H9 (cell line): ENCODE data around the gene LTBP2. TPM values are rescaled to one million over a fixed set of nuclear protein-coding genes. Genes with fewer than 3 reads are reported as not detected.

Source experiments
- DNase-seq: peaks from one replicate; pipeline ENCODE4 v3.0.0-alpha.2; 2017
- H2AFZ ChIP-seq: one replicate; pipeline ENCODE4 v1.6.1; 2013; ENCODE audit warnings: mild to moderate bottlenecking, low read length, control low read depth, moderate library complexity
- H2AK5ac ChIP-seq: 2 replicates; pipeline ENCODE4 v1.6.1; 2013; ENCODE audit warnings: low read length, control low read depth, mixed read lengths; ENCODE audit not compliant: insufficient read length
- H2BK120ac ChIP-seq: one replicate; pipeline ENCODE4 v1.6.1; 2013; ENCODE audit warnings: low read depth, mild to moderate bottlenecking, low read length, control low read depth, inconsistent platforms; ENCODE audit not compliant: poor library complexity, severe bottlenecking
- H2BK12ac ChIP-seq: 2 replicates; pipeline ENCODE4 v1.6.1; 2013; ENCODE audit warnings: low read length, control low read depth, mixed read lengths, low read depth; ENCODE audit not compliant: insufficient read length
- H2BK15ac ChIP-seq: 2 replicates; pipeline ENCODE4 v1.6.1; 2013; ENCODE audit warnings: low read depth, low read length, control low read depth
- H2BK20ac ChIP-seq: one replicate; pipeline ENCODE4 v1.6.1; 2013; ENCODE audit warnings: low read depth, mild to moderate bottlenecking, low read length, control low read depth, inconsistent platforms; ENCODE audit not compliant: poor library complexity, severe bottlenecking
- H2BK5ac ChIP-seq: 2 replicates; pipeline ENCODE4 v1.6.1; 2013; ENCODE audit warnings: low read length, control low read depth, mixed read lengths; ENCODE audit not compliant: insufficient read length
- H3K14ac ChIP-seq: 2 replicates; pipeline ENCODE4 v1.6.1; 2013; ENCODE audit warnings: low read length, control low read depth; ENCODE audit not compliant: insufficient read depth
- H3K18ac ChIP-seq: 2 replicates; pipeline ENCODE4 v1.6.1; 2013; ENCODE audit warnings: low read depth, mild to moderate bottlenecking, mixed read lengths, low read length, control low read depth; ENCODE audit not compliant: insufficient read length
- H3K23ac ChIP-seq: 2 replicates; pipeline ENCODE4 v1.6.1; 2013; ENCODE audit warnings: low read length, control low read depth, mixed read lengths, low read depth; ENCODE audit not compliant: insufficient read length
- H3K23me2 ChIP-seq: 2 replicates; pipeline ENCODE4 v1.6.1; 2013; ENCODE audit warnings: low read depth, mild to moderate bottlenecking, mixed read lengths, low read length, control low read depth; ENCODE audit not compliant: insufficient read length, poor library complexity, severe bottlenecking
- H3K27ac ChIP-seq: 2 replicates; pipeline ENCODE4 v1.5.1; 2013; ENCODE audit warnings: low read length, control low read depth, mixed read lengths, low read depth; ENCODE audit not compliant: insufficient read length
- H3K27me3 ChIP-seq: 2 replicates; pipeline ENCODE4 v1.6.1; 2013; ENCODE audit warnings: low read length, control low read depth, inconsistent platforms; ENCODE audit not compliant: insufficient read depth
- H3K4ac ChIP-seq: 2 replicates; pipeline ENCODE4 v1.6.1; 2013; ENCODE audit warnings: low read depth, mild to moderate bottlenecking, control low read depth, inconsistent platforms, low read length, moderate library complexity
- H3K4me1 ChIP-seq: 2 replicates; pipeline ENCODE4 v1.6.1; 2013; ENCODE audit warnings: low read length, control low read depth, inconsistent platforms; ENCODE audit not compliant: insufficient read depth
- H3K4me2 ChIP-seq: 2 replicates; pipeline ENCODE4 v1.6.1; 2013; ENCODE audit warnings: low read length, control low read depth, mixed read lengths; ENCODE audit not compliant: insufficient read length, insufficient read depth
- H3K56ac ChIP-seq: 2 replicates; pipeline ENCODE4 v1.6.1; 2013; ENCODE audit warnings: low read depth, mild to moderate bottlenecking, mixed read lengths, low read length, control low read depth; ENCODE audit not compliant: insufficient read length
- H3K79me1 ChIP-seq: 2 replicates; pipeline ENCODE4 v1.6.1; 2013; ENCODE audit warnings: low read depth, mild to moderate bottlenecking, moderate library complexity, low read length, control low read depth, inconsistent platforms; ENCODE audit not compliant: insufficient read depth, poor library complexity, severe bottlenecking
- H3K79me2 ChIP-seq: 2 replicates; pipeline ENCODE4 v1.6.1; 2013; ENCODE audit warnings: low read length, control low read depth, inconsistent platforms; ENCODE audit not compliant: insufficient read depth
- H3K9ac ChIP-seq: 2 replicates; pipeline ENCODE4 v1.6.1; 2013; ENCODE audit warnings: low read length, control low read depth, mixed read lengths; ENCODE audit not compliant: insufficient read length; ENCODE audit errors: extremely low read depth
- H3K9me3 ChIP-seq: one replicate; pipeline ENCODE4 v1.6.1; 2013; ENCODE audit warnings: low read depth, low read length, inconsistent platforms; ENCODE audit not compliant: control insufficient read depth
- H3T11ph ChIP-seq: one replicate; pipeline ENCODE4 v1.6.1; 2013; ENCODE audit warnings: mild to moderate bottlenecking, low read length, control low read depth, inconsistent platforms
- H4K20me1 ChIP-seq: one replicate; pipeline ENCODE4 v1.6.1; 2013; ENCODE audit not compliant: control insufficient read depth, insufficient read length, insufficient read depth
- H4K5ac ChIP-seq: 2 replicates; pipeline ENCODE4 v1.6.1; 2013; ENCODE audit warnings: low read depth, mild to moderate bottlenecking, mixed read lengths, low read length, control low read depth; ENCODE audit not compliant: insufficient read length
- H4K8ac ChIP-seq: replicated peaks from 2 replicates; pipeline ENCODE4 v1.6.1; 2013; ENCODE audit warnings: low read length, control low read depth, mixed read lengths, low read depth; ENCODE audit not compliant: insufficient read length
- H4K91ac ChIP-seq: 2 replicates; pipeline ENCODE4 v1.6.1; 2013; ENCODE audit warnings: low read depth, mild to moderate bottlenecking, moderate library complexity, mixed read lengths, low read length, control low read depth; ENCODE audit not compliant: insufficient read length
- H3K27ac Mint-ChIP-seq, 3 experiments: 2 replicates in 2 of 3; 3 replicates in 1 of 3; pipeline ENCODE4 v1.8.0; 2020 to 2021; ENCODE audit warnings: mixed read lengths in 3 of 3, mild to moderate bottlenecking in 1 of 3, moderate library complexity in 1 of 3
- H3K27me3 Mint-ChIP-seq: 2 replicates; pipeline ENCODE4 v1.8.0; 2021; ENCODE audit warnings: low read depth, mild to moderate bottlenecking, moderate library complexity, mixed read lengths
- H3K36me3 Mint-ChIP-seq, 3 experiments: 2 replicates in 2 of 3; 3 replicates in 1 of 3; pipeline ENCODE4 v1.8.0; 2020 to 2021; ENCODE audit warnings: low read depth in 3 of 3, mixed read lengths in 3 of 3; ENCODE audit not compliant: insufficient read depth in 1 of 3
- H3K4me1 Mint-ChIP-seq, 2 experiments: 2 replicates each; pipeline ENCODE4 v1.8.0; 2020; ENCODE audit warnings: mixed read lengths in 2 of 2
- H3K4me3 Mint-ChIP-seq, 2 experiments: 2 replicates in 1 of 2; 3 replicates in 1 of 2; pipeline ENCODE4 v1.8.0; 2020 to 2021; ENCODE audit warnings: mild to moderate bottlenecking in 2 of 2, mixed read lengths in 2 of 2, moderate library complexity in 1 of 2
- H3K9me3 Mint-ChIP-seq, 2 experiments: 2 replicates in 1 of 2; 3 replicates in 1 of 2; pipeline ENCODE4 v1.8.0; 2020; ENCODE audit warnings: mild to moderate bottlenecking in 2 of 2, mixed read lengths in 2 of 2, moderate library complexity in 1 of 2
- WGBS: extraction: QIAGEN DNeasy Blood & Tissue Kit; methylation state at CpG from one replicate; pipeline ENCODE4 v1.1.7; 2013; ENCODE audit warnings: missing lambda C conversion rate, low lambda C conversion rate, mixed read lengths; ENCODE audit not compliant: insufficient read length; ENCODE audit errors: extremely low coverage; 5-methylcytosine and 5-hydroxymethylcytosine counted together
- total RNA-seq: library from RNA; stranded (reverse); gene quantifications from 2 replicates; pipeline ENCODE4 v1.2.1, GENCODE V29; 2021
- TF ChIP-seq, protein P1 (sequence below): fragments of 200-600 bp; sonication (generic); conservative IDR thresholded peaks from 3 replicates; pipeline ENCODE4 v1.8.0; 2021; ENCODE audit warnings: antibody characterized with exemption, mild to moderate bottlenecking

LTBP2 gene
- total RNA-seq, 1 experiment from 2014 or later: 0.77 TPM

DNA sequence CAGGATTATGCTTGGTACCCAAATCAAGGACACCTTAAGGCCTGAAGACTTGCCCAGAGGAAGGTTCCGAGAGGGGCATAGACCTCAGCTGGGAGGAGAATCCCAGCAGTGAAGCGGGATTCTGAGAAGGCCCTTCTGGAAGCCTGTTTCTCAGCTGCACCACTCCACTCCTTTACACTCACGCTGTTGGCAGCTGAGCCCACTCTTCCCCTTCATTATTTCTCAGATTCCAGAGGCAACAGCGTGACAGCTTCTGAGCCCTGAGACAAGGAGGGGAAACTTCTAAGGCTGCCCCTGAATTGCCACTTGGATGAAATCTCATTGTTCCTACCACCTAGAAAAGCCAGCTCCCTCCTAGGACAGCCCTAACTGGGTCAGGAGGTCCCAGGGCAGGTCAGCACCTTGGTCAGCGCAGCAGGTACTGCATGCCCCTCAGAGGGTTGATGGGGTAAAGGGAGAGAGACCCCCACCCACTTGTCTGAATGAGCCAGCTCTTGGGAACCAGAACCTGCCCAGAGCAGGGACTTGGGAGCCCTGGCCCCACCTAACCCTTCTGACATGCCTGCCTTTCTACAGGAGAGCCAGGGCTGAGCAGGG, 64.6 kb downstream of the LTBP2 start:
- H3K4me1 ChIP-seq: no peaks in the 10 kb centered on the region; the same call in 1 of the 2 replicates
- no peak overlapping the region; a peak in 1 of 7 replicates for H3K27ac Mint-ChIP-seq
- H3K4me3 Mint-ChIP-seq: no peak overlapping the region; a peak in 1 of 5 replicates
- no peaks in the 10 kb centered on the region for H3K9me3 ChIP-seq
- H4K8ac ChIP-seq: no peak overlapping the region
- no peak overlapping the region for H3K9ac ChIP-seq
- no peaks in the 10 kb centered on the region for H3K27me3 ChIP-seq
- H3K23ac ChIP-seq: no peak overlapping the region
- no peak overlapping the region for H2BK120ac ChIP-seq
- H2AFZ ChIP-seq: no peak overlapping the region
- TF ChIP-seq, protein P1, sequence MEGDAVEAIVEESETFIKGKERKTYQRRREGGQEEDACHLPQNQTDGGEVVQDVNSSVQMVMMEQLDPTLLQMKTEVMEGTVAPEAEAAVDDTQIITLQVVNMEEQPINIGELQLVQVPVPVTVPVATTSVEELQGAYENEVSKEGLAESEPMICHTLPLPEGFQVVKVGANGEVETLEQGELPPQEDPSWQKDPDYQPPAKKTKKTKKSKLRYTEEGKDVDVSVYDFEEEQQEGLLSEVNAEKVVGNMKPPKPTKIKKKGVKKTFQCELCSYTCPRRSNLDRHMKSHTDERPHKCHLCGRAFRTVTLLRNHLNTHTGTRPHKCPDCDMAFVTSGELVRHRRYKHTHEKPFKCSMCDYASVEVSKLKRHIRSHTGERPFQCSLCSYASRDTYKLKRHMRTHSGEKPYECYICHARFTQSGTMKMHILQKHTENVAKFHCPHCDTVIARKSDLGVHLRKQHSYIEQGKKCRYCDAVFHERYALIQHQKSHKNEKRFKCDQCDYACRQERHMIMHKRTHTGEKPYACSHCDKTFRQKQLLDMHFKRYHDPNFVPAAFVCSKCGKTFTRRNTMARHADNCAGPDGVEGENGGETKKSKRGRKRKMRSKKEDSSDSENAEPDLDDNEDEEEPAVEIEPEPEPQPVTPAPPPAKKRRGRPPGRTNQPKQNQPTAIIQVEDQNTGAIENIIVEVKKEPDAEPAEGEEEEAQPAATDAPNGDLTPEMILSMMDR: no peak
- no peak overlapping the region for H3K4me2 ChIP-seq
- no peak overlapping the region for H4K5ac ChIP-seq
- DNase-seq: peak; percentile 53
- H3K9me3 Mint-ChIP-seq: no peaks in the 10 kb centered on the region
- no peak overlapping the region for H3K14ac ChIP-seq
- no peak overlapping the region for H4K91ac ChIP-seq
- H3K27ac ChIP-seq: no peak overlapping the region
- no peak overlapping the region for H3K18ac ChIP-seq
- no peak overlapping the region for H3T11ph ChIP-seq
- no CpG with 5 or more reads among the region's 5 CpGs for WGBS
- no peaks in the 10 kb centered on the region; the same call in none of the 2 replicates for H3K27me3 Mint-ChIP-seq
- no peak overlapping the region for H3K56ac ChIP-seq
- no peaks in the 10 kb centered on the region for H3K79me2 ChIP-seq
- no peaks in the 10 kb centered on the region for H3K36me3 Mint-ChIP-seq
- no peak overlapping the region for H2AK5ac ChIP-seq
- H2BK5ac ChIP-seq: no peak overlapping the region
- no peak overlapping the region for H3K4ac ChIP-seq
- no peaks in the 10 kb centered on the region for H3K23me2 ChIP-seq
- no peaks in the 10 kb centered on the region for H3K79me1 ChIP-seq
- no peak overlapping the region for H2BK15ac ChIP-seq
- H4K20me1 ChIP-seq: no peaks in the 10 kb centered on the region
- H3K4me1 Mint-ChIP-seq: peaks cover 12 to 20% of the 10 kb centered on the region in 2 experiments
- H2BK12ac ChIP-seq: no peak overlapping the region
- H2BK20ac ChIP-seq: no peak overlapping the region
